K562 (cell line): Measurements from ENCODE around the gene ATG4D. TPM values are rescaled to one million over a fixed set of nuclear protein-coding genes. Genes with fewer than 3 reads are reported as not detected.

Experiments used
- CBX3 ChIP-seq, 2 experiments: IDR thresholded peaks; 1 replicate in 1 of 2; 2 replicates in 1 of 2; pipeline ENCODE4 v1.6.1; 2012; ENCODE audit warnings: inconsistent platforms in 2 of 2, low read length in 2 of 2, borderline replicate concordance in 1 of 2, control low read depth in 1 of 2
- CHAMP1 ChIP-seq: fragments of 450-650 bp; IDR thresholded peaks from 2 replicates; pipeline ENCODE4 v1.6.1; 2016; ENCODE audit warnings: mild to moderate bottlenecking
- GABPB1 ChIP-seq: sonication (generic); formaldehyde crosslinking; IDR thresholded peaks from 2 replicates; pipeline ENCODE4 v1.8.0; 2022; ENCODE audit warnings: mild to moderate bottlenecking, missing genetic modification reagents
- GATAD2A ChIP-seq: fragments of 450-650 bp; IDR thresholded peaks from 2 replicates; pipeline ENCODE4 v1.6.1; 2017
- GTF2F1 ChIP-seq: IDR thresholded peaks from 2 replicates; pipeline ENCODE4 v1.6.1; 2011; ENCODE audit warnings: low read depth, low read length, improper control_type of control experiment
- MAFG ChIP-seq: fragments of 450-650 bp; conservative IDR thresholded peaks from 2 replicates; pipeline ENCODE4 v1.6.1; 2016; ENCODE audit warnings: missing genetic modification characterization, missing compliant biosample characterization
- POLR2H ChIP-seq: IDR thresholded peaks from 2 replicates; pipeline ENCODE4 v1.6.1; 2016; ENCODE audit warnings: missing genetic modification characterization, low read depth, mild to moderate bottlenecking, control low read depth, missing compliant biosample characterization, moderate library complexity
- PRMT5 ChIP-seq: sonication (generic); formaldehyde crosslinking; IDR thresholded peaks from 2 replicates; pipeline ENCODE4 v1.5.0; 2020; ENCODE audit warnings: missing genetic modification reagents
- RBM34 ChIP-seq: fragments of 200-400 bp; formaldehyde crosslinking; IDR thresholded peaks from 2 replicates; pipeline ENCODE4 v1.6.1; 2018; ENCODE audit warnings: low read length, borderline replicate concordance; ENCODE audit not compliant: insufficient read depth
- RFX5 ChIP-seq: IDR thresholded peaks from 2 replicates; pipeline ENCODE4 v1.6.1; 2011; ENCODE audit warnings: low read depth, mild to moderate bottlenecking, improper control_type of control experiment, low read length
- ZBTB40 ChIP-seq, 2 experiments: fragments of 450-650 bp in 1 of 2; sonication (generic) in 1 of 2; formaldehyde crosslinking in 1 of 2; IDR thresholded peaks; 2 replicates each; pipeline versions ENCODE4 v1.7.1 to v1.9.0; 2016 to 2022; ENCODE audit warnings: inconsistent platforms in 1 of 2, mild to moderate bottlenecking in 1 of 2, missing genetic modification reagents in 1 of 2
- ZNF408 ChIP-seq: fragments of 250-450 bp; sonication (Bioruptor Pico); IDR thresholded peaks from 2 replicates; pipeline ENCODE4 v1.4.0; 2020; ENCODE audit warnings: low read depth, mild to moderate bottlenecking, moderate library complexity
- ZNF740 ChIP-seq, 3 experiments: fragments of 200-800 bp in 1 of 3; sonication (Bioruptor generic) in 1 of 3; sonication (generic) in 1 of 3; formaldehyde crosslinking in 1 of 3; IDR thresholded peaks; 2 replicates each; pipeline versions ENCODE4 v1.6.1 to v1.8.0; 2016 to 2022; ENCODE audit warnings: mild to moderate bottlenecking in 2 of 3, missing compliant biosample characterization in 2 of 3, missing genetic modification characterization in 2 of 3, missing genetic modification reagents in 1 of 3
- polyA plus RNA-seq, 8 experiments: library from polyadenylated mRNA; depleted of rRNA in 4 of 8; stranded (reverse) in 5 of 8; unstranded in 3 of 8; fragments of >200 nt; fragmentation: Nextera tagmentation in 2 of 8; fragmentation: Illumina TruSeq in 1 of 8; extraction: Ambion mirVana in 2 of 8; extraction: Trizol in 1 of 8; gene quantifications; 2 replicates each; pipeline versions ENCODE4 v1.2.1 to v1.2.3, GENCODE V29; 2011 to 2014; ENCODE audit warnings: inconsistent platforms in 1 of 8, missing spikeins in 1 of 8
- total RNA-seq, 7 experiments: library from RNA; depleted of rRNA in 6 of 7; stranded (reverse); fragments of >200 nt in 6 of 7; fragmentation: Illumina TruSeq in 2 of 7; extraction: Trizol in 2 of 7; gene quantifications; 2 replicates each; pipeline versions ENCODE4 v1.2.1 to v1.2.3, GENCODE V29; 2011 to 2021; ENCODE audit warnings: low replicate concordance in 1 of 7

ATG4D gene
- total and polyA plus RNA-seq, 9 of the 15 experiments (the other 6 are each of a cell fraction or from before 2014, with no cell fraction given), result 0.51 to 66.1 (median 22.9) TPM

- TF ChIP-seq ZBTB40 (IDR thresholded peaks at IDR 0.05) (0 out of 2 replicates have a peak, but pooled peaks have one; percentile 52), ZBTB40 (CRISPR knock-in tag; IDR thresholded peaks at IDR 0.05) (no peak), PRMT5 (CRISPR knock-in tag) (no peak), CBX3 (IDR thresholded peaks at IDR 0.05; ENCODE audit: borderline replicate concordance in 1 of 2, low read length in 2 of 2) (0 out of 3 replicates have a peak, but pooled peaks of 1 of the 2 experiments have one; percentile 8), GATAD2A (no peak), ZNF408 (CRISPR knock-in tag) (no peak), GTF2F1 (no peak), ZNF740 (CRISPR knock-in tag; IDR thresholded peaks at IDR 0.05) (no peak), ZNF740 (tag; IDR thresholded peaks at IDR 0.05) (no peak), POLR2H (tag) (no peak), RBM34 (no peak), RFX5 (no peak), CHAMP1 (no peak), GABPB1 (peak; percentile 33; the same call in 1 of the 2 replicates), MAFG (tag) (no peak)
These were observed 58.8 kb downstream of the ATG4D start (continued) for GRCh38 chr19:10602330-10603083.
